Adrenal gland (tissue), 5 donors: ENCODE data around the gene LRRC73.

Experiments
- CTCF ChIP-seq, 6 experiments: fragments of 450-650 bp in 4 of 6; fragments of 200-600 bp in 2 of 6; sonication (generic) in 1 of 6; IDR thresholded peaks; 1 replicate in 5 of 6; 2 replicates in 1 of 6; pipeline versions ENCODE4 v1.5.1 to v1.8.0; 2016 to 2021; ENCODE audit warnings: antibody characterized with exemption in 6 of 6, mild to moderate bottlenecking in 2 of 6, moderate library complexity in 1 of 6
- POLR2A ChIP-seq, 2 donors: fragments of 450-650 bp; IDR thresholded peaks; one replicate each; pipeline ENCODE4 v1.6.1; 2017; ENCODE audit warnings: antibody characterized with exemption in 2 of 2, mild to moderate bottlenecking in 2 of 2, moderate library complexity in 1 of 2
- donor health status: DM: no; HTN: no; CAD: no.

- no peak for TF ChIP-seq CTCF (IDR thresholded peaks at IDR 0.05)
- peak; percentile 47 to 84 for TF ChIP-seq POLR2A (IDR thresholded peaks at IDR 0.05)
Observed at GRCh38 chr6:43509984-43510826, at the start of gene LRRC73.
